Anterior cingulate cortex (tissue), 58 donors: Measurements from ENCODE around the gene PCID2.

Source experiments
- DNase-seq, 58 donors: peaks; one replicate each; lab custom pipeline; 2025; lab: John Stamatoyannopoulos, UW

Gene PCID2

GRCh38 chr13:113151745-113152690 lies 56.5 kb downstream of the PCID2 start:
- peak in 8 of 58 donors; percentile 10 to 48 (median 21) for DNase-seq

- no peak for DNase-seq
Measured at GRCh38 chr13:113150550-113151365, 57.7 kb downstream of the PCID2 start.

GRCh38 chr13:113149711-113150549 lies 58.5 kb downstream of the PCID2 start:
- DNase-seq: no peak

DNA sequence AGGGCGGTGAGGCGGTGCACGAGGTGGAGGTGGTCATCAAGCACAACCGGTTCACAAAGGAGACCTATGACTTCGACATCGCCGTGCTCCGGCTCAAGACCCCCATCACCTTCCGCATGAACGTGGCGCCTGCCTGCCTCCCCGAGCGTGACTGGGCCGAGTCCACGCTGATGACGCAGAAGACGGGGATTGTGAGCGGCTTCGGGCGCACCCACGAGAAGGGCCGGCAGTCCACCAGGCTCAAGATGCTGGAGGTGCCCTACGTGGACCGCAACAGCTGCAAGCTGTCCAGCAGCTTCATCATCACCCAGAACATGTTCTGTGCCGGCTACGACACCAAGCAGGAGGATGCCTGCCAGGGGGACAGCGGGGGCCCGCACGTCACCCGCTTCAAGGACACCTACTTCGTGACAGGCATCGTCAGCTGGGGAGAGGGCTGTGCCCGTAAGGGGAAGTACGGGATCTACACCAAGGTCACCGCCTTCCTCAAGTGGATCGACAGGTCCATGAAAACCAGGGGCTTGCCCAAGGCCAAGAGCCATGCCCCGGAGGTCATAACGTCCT lies 59.4 kb downstream of the PCID2 start:
- no peak for DNase-seq

DNA sequence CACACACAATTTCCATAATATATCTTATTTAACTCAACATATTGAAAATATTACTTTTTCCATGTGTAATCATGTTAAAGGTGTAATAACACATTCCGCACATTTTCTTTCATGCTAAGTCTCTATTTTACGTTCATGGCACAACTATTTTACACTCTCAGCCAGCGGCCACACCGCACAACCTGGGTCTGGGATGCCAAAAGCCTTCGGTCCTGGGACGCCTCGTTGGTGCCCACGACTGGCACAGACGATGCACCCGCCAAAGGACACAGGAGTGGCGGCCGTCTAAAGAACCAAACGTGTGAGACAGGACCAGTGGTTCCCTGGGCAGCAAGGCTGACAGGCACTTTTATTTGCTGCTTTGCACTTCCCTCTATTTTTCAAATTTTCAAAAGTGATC lies 60.1 kb downstream of the PCID2 start:
- DNase-seq: no peak

DNA sequence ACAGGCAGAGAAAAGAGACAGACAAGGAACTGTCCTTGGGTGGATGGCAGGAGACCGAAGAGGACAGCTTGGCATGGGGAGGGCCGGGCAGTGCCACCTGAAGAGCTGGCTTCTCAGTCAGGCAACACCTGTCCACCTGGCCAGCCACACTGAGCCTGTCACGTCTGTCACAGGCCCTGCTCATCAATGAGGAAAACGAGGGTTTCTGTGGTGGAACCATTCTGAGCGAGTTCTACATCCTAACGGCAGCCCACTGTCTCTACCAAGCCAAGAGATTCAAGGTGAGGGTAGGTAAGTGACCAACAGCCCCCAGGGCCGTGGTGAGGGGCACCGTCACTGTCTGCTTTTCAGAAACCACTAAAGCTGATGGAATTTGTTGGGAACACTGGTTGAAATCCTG lies 61.3 kb downstream of the PCID2 start:
- no peak for DNase-seq

GRCh38 chr13:113146750-113147149 lies 61.7 kb downstream of the PCID2 start:
- DNase-seq: no peak

GRCh38 chr13:113145911-113146598 lies 62.4 kb downstream of the PCID2 start:
- DNase-seq: no peak

- DNase-seq: no peak
Measured at GRCh38 chr13:113145496-113145895, 63.0 kb downstream of the PCID2 start.

GRCh38 chr13:113144255-113144629 lies 64.2 kb downstream of the PCID2 start:
- no peak for DNase-seq

DNA sequence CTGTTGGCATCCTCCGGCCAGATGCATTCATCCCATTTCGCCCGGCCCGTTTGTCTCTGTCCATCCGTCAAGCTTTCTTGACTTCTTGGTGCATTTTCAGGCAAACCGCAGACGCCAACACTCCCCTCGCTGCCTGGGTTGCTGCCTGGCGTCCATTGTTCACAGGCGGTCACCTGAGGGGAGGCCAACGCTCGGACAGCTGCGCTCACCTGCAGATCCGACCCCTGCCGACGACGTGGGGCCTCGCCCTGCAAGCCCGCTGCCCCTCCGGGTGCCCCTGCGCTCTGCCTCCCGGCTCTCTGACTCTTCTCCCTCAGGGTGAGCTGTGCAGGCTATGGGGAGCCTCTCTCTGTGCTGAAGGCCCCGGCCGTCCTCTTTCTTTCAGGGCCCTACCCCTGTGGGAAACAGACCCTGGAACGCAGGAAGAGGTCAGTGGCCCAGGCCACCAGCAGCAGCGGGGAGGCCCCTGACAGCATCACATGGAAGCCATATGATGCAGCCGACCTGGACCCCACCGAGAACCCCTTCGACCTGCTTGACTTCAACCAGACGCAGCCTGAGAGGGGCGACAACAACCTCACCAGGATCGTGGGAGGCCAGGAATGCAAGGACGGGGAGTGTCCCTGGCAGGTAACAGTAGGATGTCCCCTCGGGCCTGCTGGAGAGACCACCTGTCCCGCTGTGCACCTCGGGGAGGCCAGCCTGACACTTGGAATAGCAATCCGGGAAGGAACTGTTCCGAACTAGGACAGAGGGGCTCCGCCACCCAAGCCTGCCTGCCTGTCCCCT lies 64.8 kb downstream of the PCID2 start:
- DNase-seq: no peak

DNA sequence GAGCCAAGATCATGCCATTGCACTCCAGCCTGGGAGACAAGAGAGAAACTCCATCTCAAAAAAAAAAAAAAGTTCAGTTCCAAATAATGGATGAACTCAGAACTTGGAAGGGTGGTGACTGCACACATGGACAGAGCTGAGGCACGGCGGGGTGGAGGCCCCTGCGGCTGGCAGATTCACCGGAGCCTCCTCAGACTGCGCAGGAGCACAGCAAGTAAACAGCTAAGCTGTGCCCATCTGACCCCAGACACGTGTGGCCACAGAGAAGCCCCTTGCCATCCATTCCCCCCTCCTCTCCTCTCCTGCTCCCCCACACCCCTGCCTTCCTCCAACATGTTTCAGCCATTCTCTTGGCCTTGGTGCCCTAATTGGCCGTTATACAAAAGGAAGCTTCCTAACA lies 65.6 kb downstream of the PCID2 start:
- no peak for DNase-seq

- DNase-seq: no peak
Measured at GRCh38 chr13:113141601-113141970, 66.9 kb downstream of the PCID2 start.

DNA sequence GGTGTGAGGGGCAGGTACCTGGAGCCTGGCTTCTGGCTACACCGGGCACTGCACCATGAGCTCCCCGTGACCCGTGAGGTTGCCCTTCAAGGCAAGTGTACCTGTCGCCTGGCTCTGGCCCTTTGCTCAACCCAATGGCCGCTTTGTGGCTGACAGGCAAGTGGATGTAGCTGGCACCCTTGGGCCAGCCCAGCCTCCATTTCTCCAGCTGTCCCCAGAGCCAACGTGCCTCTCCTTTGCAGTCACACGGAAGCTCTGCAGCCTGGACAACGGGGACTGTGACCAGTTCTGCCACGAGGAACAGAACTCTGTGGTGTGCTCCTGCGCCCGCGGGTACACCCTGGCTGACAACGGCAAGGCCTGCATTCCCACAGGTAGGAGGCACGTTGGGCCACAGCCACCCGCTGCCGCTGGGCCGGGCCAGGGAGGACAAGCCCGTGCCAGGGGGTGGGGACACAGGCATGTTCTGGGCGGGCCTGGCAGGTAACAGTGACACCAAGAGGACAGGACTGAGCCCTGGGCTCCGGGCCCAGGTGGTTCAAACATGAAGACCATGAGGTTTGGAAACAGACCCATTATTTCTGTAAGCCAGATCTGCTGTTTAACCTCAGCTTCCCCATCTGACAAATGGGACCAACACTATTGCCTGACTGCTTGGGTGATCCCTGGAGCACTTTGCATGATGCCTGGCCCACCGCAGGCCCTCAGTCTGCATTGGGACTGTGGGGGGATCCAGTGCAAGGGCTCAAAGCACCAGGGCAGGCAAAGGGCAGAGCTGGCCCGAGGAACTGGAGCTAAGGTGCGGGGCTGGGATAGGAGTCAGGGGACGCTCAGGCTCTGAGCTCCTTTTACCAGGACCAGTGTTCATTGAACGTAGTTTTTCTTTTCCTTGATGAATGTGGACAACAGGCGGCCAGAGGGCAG lies 67.5 kb downstream of the PCID2 start:
- DNase-seq: no peak

DNA sequence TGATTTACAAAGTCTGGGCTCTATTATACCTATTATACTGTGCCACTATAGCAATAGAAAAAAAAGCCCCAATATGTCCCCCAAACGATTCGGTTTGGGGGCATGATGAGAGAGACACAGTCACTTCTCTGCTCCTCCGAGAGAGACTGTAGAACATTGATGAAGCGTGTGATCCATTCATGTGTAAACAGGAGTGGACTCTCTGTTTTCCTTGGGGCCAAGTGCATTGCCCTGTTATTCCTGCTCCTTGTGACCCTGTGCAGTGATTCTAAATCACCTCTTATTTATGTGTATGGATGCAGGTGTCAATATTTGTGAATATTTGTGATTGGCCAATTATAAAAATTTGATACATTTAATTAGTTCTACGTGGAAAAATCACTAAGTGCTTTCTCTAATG lies 68.9 kb downstream of the PCID2 start:
- DNase-seq: no peak

DNA sequence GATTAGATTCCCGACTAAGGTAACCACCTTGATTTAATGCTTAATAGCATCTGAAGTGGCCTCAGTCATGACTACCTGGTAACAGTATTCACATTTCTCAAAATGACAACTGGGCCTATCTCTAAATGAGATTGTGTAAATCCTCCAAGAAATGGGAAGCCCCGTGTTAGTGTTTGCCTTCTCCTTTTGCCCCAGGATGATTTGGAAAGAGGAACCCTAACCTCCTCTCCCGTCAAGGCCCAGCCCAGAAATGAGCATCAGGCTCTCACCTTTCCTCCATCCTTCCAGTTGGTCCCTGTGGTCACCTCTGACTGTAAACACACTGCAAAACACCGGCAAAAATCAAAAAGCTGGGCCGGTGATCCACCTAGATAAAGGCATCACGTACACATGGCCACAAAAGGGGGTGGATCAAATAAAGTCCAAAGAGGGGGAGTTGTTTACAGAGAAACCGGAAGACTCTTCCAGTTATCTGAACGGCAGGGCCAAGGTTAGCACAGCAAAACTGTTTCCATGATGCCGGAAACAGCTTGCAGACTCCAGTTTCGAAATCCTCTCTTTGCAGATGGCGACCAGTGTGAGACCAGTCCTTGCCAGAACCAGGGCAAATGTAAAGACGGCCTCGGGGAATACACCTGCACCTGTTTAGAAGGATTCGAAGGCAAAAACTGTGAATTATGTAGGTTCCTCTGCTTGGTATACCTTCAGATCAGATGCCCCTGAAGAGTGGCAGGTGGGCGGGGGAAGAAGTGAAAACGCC lies 69.5 kb downstream of the PCID2 start:
- DNase-seq: no peak

GRCh38 chr13:113137691-113138298 lies 70.7 kb downstream of the PCID2 start:
- no peak for DNase-seq
